ENCODE measurements around the gene CD3E.

The CD3E gene

GRCh38 chr11:118328745-118329144 lies 24.2 kb downstream of the CD3E start:
- FAIRE-seq, result no peak

DNA sequence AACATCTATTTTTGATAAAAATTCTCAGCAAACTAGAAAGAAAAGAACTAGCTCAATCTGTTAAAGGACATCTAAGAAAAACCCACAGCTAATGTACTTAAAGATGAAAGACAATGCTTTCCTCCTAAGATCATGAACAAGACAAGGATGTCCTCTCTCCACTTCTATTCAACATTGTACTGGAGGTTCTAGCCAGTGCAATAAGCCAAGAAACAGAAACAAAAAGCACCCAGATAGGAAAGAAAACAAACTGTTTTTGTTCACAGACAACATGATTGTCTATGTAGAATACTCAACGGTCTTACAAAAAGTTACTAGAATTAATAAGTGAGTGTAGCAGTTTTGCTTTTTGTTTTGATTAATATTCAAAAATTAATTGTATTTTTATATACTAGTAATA lies 30.2 kb downstream of the CD3E start:
- FAIRE-seq, result no peak

DNA sequence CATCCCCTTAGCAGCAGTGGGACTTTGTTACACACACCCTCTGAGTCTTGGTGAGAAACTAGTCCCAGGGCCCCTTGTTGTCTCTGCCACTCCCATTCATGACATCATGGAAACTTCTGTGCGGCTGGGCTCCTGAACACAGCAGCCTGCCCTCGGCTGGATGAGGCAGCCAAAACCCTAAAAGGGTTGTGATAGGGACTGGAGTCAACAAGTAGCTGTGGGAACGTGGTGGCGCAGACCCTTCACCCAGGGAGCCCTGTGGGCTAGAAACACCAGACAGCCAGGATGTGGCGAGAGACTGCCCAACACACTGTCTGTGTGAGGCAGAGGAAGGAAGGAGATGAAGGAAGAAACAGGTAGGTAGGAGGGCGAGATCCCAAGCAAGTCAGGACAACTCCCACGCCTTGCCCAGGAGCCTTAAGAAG lies 34.1 kb downstream of the CD3E start:
- FAIRE-seq, result no peak

- no peak for FAIRE-seq
These were observed 34.9 kb downstream of the CD3E start for GRCh38 chr11:118339281-118339961.

DNA sequence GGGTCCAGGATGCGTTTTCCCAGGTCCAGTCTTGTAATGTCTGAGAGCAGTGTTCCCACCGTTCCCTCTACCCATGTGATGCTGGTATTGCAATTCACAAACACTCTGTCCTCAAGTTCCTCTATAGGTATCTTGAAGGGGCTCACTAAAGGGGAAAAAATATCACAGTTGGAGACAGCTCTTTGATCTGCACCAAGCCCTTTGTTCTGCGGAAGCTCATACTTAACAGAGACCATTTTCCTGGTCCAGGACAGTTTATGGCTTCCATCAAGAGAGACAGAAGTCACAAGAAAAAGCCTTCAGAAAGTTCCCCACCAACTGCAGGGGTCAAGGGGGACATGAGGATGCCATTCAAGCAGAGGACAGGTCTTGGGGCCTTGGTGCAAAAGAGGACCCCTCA lies 35.9 kb downstream of the CD3E start:
- no peak for FAIRE-seq

DNA sequence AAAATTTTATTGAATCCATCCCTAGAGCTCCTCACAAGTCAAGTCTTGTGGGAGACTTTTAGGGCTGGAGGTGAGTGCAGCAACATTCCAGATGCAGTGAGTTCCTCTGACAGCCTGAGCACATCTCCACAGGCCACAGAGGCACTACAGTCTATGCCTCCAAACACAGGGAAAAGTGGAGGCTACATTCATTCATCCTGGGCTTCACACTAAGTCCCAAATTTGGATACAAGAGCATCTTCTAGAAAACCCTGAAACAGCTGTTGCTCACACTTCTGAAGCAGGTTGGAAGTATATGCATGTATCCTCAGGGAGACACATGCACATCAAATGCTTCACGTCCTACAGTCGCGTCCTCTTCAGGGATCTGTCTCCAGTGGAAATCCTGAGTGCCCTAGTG lies 36.7 kb downstream of the CD3E start:
- FAIRE-seq, result no peak

GRCh38 chr11:118341815-118342489 lies 37.4 kb downstream of the CD3E start:
- FAIRE-seq, result no peak

DNA sequence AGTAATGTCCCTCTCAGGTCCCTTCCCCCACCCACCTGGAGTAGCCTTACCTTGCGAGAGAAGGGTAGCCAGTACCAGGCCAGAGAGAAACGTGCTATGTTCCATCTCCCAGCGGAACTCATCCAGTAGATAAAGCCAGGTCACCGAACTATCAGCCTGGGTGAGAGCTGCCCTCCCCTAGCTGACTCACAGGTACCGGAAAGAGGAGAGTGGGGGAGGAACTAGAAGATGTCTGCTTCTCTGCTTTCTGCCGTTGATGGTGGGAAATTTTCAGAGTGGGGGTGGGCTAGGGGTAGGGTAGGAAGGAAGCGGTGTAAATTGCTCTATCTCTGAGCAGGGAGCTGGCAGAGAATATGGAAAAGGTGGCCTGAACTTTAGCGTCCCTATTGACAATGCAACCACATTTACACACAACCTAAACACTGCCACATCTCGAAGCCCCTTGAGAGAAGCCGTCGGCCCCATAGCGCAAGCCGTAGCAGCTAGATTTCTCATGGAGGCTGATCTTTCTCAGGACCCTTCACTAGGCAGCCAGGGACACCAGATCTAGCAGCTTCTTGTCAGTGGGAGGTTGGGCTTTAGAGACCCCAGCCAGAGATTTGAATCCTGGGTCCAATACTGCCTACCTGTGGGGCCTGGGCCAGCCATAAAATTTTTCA lies 38.1 kb downstream of the CD3E start, which contains the start of gene CD3D:
Gene CD3D (minus strand): TSS at position 203 of the 659 bp plus-strand sequence. CDS start 98 bp downstream, at position 105.
- FAIRE-seq, result no peak

- FAIRE-seq, result no peak
These were observed 38.7 kb downstream of the CD3E start for GRCh38 chr11:118343248-118343647.

DNA sequence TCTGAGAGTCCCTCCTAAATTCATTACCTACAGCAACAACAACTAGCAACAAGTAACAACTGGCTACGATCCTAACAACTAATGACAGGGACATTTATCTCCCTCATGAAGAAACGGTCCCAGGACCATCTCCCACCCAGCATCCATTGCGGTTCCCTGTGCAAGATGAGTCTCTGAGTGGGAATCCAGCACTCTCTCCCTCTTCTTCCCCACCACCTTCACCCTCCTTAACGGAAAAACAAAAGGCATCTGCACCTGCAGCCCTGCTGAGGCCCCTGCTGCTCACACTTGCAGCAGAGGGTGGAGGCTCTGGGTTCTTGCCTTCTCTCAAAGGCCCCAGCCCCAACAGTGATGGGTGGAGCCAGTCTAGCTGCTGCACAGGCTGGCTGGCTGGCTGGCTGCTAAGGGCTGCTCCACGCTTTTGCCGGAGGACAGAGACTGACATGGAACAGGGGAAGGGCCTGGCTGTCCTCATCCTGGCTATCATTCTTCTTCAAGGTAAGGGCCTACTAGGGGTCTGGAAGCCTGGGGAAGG lies 39.5 kb downstream of the CD3E start, which contains the start of gene CD3G:
Gene CD3G (plus strand): TSS at position 364 of the 535 bp plus-strand sequence. CDS start 80 bp downstream, at position 444.
- FAIRE-seq, result no peak

- no peak for FAIRE-seq
These were observed 44.9 kb downstream of the CD3E start for GRCh38 chr11:118349475-118349874.

GRCh38 chr11:118353084-118353710 lies 48.7 kb downstream of the CD3E start:
- FAIRE-seq, result no peak

DNA sequence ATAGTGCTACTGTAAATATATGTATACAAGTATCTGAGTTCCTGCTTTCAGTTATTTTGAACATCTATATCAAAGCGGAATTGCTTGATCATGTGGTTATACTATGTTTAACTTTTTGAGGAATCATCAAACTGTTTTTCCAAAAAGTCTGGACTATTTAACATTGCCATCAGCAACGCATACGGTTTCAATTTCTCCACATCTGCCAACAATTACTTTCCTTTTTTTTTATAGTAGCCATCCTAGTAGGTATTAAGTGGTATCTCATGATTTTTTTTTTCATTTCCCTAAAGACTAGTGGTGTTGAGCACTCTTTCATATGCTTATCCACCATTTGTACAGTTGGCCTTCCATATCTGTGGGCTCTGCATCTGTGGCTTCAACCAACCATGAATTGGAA lies 53.5 kb downstream of the CD3E start:
- FAIRE-seq, result no peak

- peak; percentile 74 for FAIRE-seq
These were observed 54.9 kb downstream of the CD3E start, which contains the start of gene UBE4A for GRCh38 chr11:118359295-118359958. TSS of gene UBE4A (plus strand) at chr11:118359600. CDS start at chr11:118365081, 5,481 bp downstream.

- FAIRE-seq, result no peak
These were observed 60.6 kb downstream of the CD3E start for GRCh38 chr11:118364956-118365615.

Data from endometrium (tissue), 2 donors.